GM19395 (cell line): ENCODE results near the gene ANKS3.

Source experiments
- ATAC-seq: cut with Tn5 transposase; IDR thresholded peaks from one replicate; pipeline ENCODE4 v1.9.1; 2021; ENCODE audit warnings: mild to moderate bottlenecking, moderate library complexity; ENCODE audit not compliant: unreplicated experiment

The ANKS3 gene

GRCh38 chr16:4674926-4675530 lies 59.0 kb downstream of the ANKS3 start:
- no peak for ATAC-seq

- no peak for ATAC-seq
These were observed 60.6 kb downstream of the ANKS3 start for GRCh38 chr16:4673387-4674046.

GRCh38 chr16:4668313-4668960 lies 65.6 kb downstream of the ANKS3 start:
- ATAC-seq: no peak

GRCh38 chr16:4667203-4667963 lies 66.7 kb downstream of the ANKS3 start:
- no peak for ATAC-seq

- ATAC-seq: no peak
These were observed 67.4 kb downstream of the ANKS3 start for GRCh38 chr16:4666537-4667202.

- no peak for ATAC-seq
These were observed 69.3 kb downstream of the ANKS3 start for GRCh38 chr16:4664538-4665418.

- ATAC-seq: no peak
These were observed 70.2 kb downstream of the ANKS3 start for GRCh38 chr16:4663777-4664465.

GRCh38 chr16:4663465-4663776 lies 70.7 kb downstream of the ANKS3 start:
- ATAC-seq: no peak

GRCh38 chr16:4661661-4662060 lies 72.4 kb downstream of the ANKS3 start:
- ATAC-seq: no peak

- no peak for ATAC-seq
These were observed 73.5 kb downstream of the ANKS3 start for GRCh38 chr16:4660454-4661007.

GRCh38 chr16:4659363-4660353 lies 74.4 kb downstream of the ANKS3 start:
- no peak for ATAC-seq

GRCh38 chr16:4656695-4657686 lies 77.1 kb downstream of the ANKS3 start:
- ATAC-seq: no peak

- no peak for ATAC-seq
These were observed 77.8 kb downstream of the ANKS3 start for GRCh38 chr16:4656221-4656620.

- no peak for ATAC-seq
These were observed 78.3 kb downstream of the ANKS3 start for GRCh38 chr16:4655801-4656200.

GRCh38 chr16:4654964-4655590 lies 79.0 kb downstream of the ANKS3 start:
- ATAC-seq: no peak
